ENCODE data around the gene EPHB2.

DNA sequence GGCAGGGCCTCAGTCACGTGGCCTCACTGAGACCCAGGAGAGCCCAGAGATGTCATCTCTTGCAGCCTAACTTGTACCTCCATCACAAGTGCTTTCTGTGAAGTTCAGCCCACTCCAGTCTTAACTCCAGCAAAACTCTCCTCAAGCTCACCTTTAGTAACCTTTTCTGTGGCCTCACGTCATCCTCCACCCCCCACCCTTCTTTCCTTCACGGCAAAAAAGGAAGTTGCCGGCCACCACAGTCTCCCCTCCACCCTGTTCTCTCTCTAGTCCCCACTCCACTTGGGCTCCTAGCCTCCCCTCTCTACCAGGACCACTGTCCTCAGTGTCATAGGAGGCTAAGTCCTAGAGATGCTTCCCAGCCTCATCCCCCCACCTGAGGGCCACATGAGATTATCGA, 155.1 kb downstream of the EPHB2 start:
- TF ChIP-seq EZH2phosphoT487 (IDR thresholded peaks at IDR 0.05; ENCODE audit: borderline replicate concordance, low read depth, low read length) = no peak
- TF ChIP-seq, protein P1, sequence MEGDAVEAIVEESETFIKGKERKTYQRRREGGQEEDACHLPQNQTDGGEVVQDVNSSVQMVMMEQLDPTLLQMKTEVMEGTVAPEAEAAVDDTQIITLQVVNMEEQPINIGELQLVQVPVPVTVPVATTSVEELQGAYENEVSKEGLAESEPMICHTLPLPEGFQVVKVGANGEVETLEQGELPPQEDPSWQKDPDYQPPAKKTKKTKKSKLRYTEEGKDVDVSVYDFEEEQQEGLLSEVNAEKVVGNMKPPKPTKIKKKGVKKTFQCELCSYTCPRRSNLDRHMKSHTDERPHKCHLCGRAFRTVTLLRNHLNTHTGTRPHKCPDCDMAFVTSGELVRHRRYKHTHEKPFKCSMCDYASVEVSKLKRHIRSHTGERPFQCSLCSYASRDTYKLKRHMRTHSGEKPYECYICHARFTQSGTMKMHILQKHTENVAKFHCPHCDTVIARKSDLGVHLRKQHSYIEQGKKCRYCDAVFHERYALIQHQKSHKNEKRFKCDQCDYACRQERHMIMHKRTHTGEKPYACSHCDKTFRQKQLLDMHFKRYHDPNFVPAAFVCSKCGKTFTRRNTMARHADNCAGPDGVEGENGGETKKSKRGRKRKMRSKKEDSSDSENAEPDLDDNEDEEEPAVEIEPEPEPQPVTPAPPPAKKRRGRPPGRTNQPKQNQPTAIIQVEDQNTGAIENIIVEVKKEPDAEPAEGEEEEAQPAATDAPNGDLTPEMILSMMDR (conservative IDR thresholded peaks at IDR 0.05; ENCODE audit: low read length) = no peak
